Panc1 (cell line): ENCODE data around the gene RPH3AL. TPM values are rescaled to one million over a fixed set of nuclear protein-coding genes. Genes with fewer than 3 reads are reported as not detected.

ENCODE experiments used
- ATAC-seq: fragments of 200-7000 bp; cut with Tn5 transposase; 2 replicates; pipeline ENCODE4 v1.9.1; 2020; ENCODE audit warnings: mild to moderate bottlenecking, moderate library complexity
- BruUV-seq: library from RNA; stranded (reverse); fragments of 400-500 nt; replicated peaks from 2 replicates; lab custom pipeline; 2021; lab: Mats Ljungman, UMichigan
- CTCF ChIA-PET: fragments of 300-600 bp; sonication (Branson Sonifier 250); formaldehyde crosslinking; loops from one replicate; lab custom pipeline; 2022; ENCODE audit warnings: antibody characterized with exemption; lab: Charles Lee
- POLR2A ChIA-PET: fragments of 300-600 bp; sonication (Branson Sonifier 250); formaldehyde crosslinking; loops from one replicate; lab custom pipeline; 2022; ENCODE audit warnings: antibody characterized with exemption; lab: Charles Lee
- DNase-seq: peaks from one replicate; pipeline ENCODE4 v3.0.0-alpha.2; 2010; ENCODE audit warnings: low read depth, low spot score
- H3K27ac ChIP-seq: 2 replicates; pipeline ENCODE4 v1.5.1; 2011; ENCODE audit warnings: mild to moderate bottlenecking, low read length, inconsistent platforms
- H3K27me3 ChIP-seq: fragments of 200-500 bp; sonication (Bioruptor generic); 2 replicates; pipeline ENCODE4 v1.6.0; 2014; ENCODE audit warnings: low read length, inconsistent platforms; ENCODE audit not compliant: control insufficient read depth, insufficient read depth
- H3K36me3 ChIP-seq: fragments of 200-500 bp; sonication (Bioruptor generic); 2 replicates; pipeline ENCODE4 v1.5.1; 2014; ENCODE audit warnings: inconsistent platforms, mild to moderate bottlenecking, low read length, moderate library complexity; ENCODE audit not compliant: control insufficient read depth, insufficient read depth
- H3K4me1 ChIP-seq: 2 replicates; pipeline ENCODE4 v1.5.1; 2011; ENCODE audit warnings: inconsistent platforms, mild to moderate bottlenecking, low read length, moderate library complexity; ENCODE audit not compliant: control insufficient read depth, insufficient read depth
- H3K4me3 ChIP-seq, 2 experiments: 2 replicates each; pipeline ENCODE4 v1.5.1; 2011 to 2012; ENCODE audit warnings: low read depth in 2 of 2, low read length in 2 of 2, mild to moderate bottlenecking in 2 of 2, inconsistent platforms in 1 of 2, moderate library complexity in 1 of 2
- H3K9me3 ChIP-seq: fragments of 200-500 bp; sonication (Bioruptor generic); 2 replicates; pipeline ENCODE4 v1.5.1; 2014; ENCODE audit warnings: low read depth, mild to moderate bottlenecking, inconsistent platforms, low read length, moderate library complexity; ENCODE audit not compliant: control insufficient read depth, insufficient read depth
- CTCF ChIP-seq: fragments of 450-650 bp; IDR thresholded peaks from 2 replicates; pipeline ENCODE4 v1.5.1; 2017; ENCODE audit warnings: mild to moderate bottlenecking
- POLR2AphosphoS5 ChIP-seq: IDR thresholded peaks from 2 replicates; pipeline ENCODE4 v1.6.1; 2012; ENCODE audit warnings: mild to moderate bottlenecking, low read depth, low read length, moderate library complexity
- REST ChIP-seq, 2 experiments: IDR thresholded peaks; 2 replicates each; pipeline ENCODE4 v1.6.1; 2011 to 2012; ENCODE audit warnings: low read depth in 2 of 2, control low read depth in 1 of 2, low read length in 1 of 2, mild to moderate bottlenecking in 1 of 2, moderate library complexity in 1 of 2; ENCODE audit not compliant: insufficient read depth in 1 of 2
- SIN3A ChIP-seq: IDR thresholded peaks from 2 replicates; pipeline ENCODE4 v1.6.1; 2012; ENCODE audit warnings: low read depth, mild to moderate bottlenecking, low read length, moderate library complexity, borderline replicate concordance; ENCODE audit not compliant: insufficient read depth
- TCF7L2 ChIP-seq: IDR thresholded peaks from 2 replicates; pipeline ENCODE4 v1.6.1; 2011; ENCODE audit warnings: mild to moderate bottlenecking, low read depth, low read length, inconsistent platforms
- in situ Hi-C: cut with HindIII; loops from 2 replicates; pipeline ENCODE4 v1.10.0; 2016; ENCODE audit warnings: low sequenced_read_pairs, low pct_unique_long_range_greater_than_20kb
- intact Hi-C: fragments of 100-400 bp; cut with micrococcal nuclease; formaldehyde crosslinking; loops from one replicate; pipeline ENCODE4 v1.10.0; 2022; ENCODE audit not compliant: unreplicated experiment
- total RNA-seq: library from RNA; stranded (reverse); gene quantifications from one replicate; pipeline ENCODE4 v1.2.1, GENCODE V29; 2021; ENCODE audit not compliant: unreplicated experiment

Gene RPH3AL
- total RNA-seq, 1 experiment from 2014 or later: 2.2 TPM

GRCh38 chr17:381941-382643 lies 29.5 kb upstream of the RPH3AL start:
- Histone ChIP-seq H3K36me3 (no peaks in the 10 kb centered on the region), H3K27me3 (no peaks in the 10 kb centered on the region), H3K9me3 (no peaks in the 10 kb centered on the region), H3K4me3 (no peak overlapping the region), H3K4me1 (no peaks in the 10 kb centered on the region), H3K27ac (no peak overlapping the region)
- DNase-seq (no peak), ATAC-seq (no peak)
- CTCF ChIA-PET: no interaction called here
- in situ Hi-C loops: no loop called here
- POLR2A ChIA-PET: interaction anchor here (0.5 kb wide), 1 partner anchor 209 kb away, joined by 3 read pairs; no protein-coding TSS in a partner anchor
- BruUV-seq: no TSS peak
- intact Hi-C loops: no loop called here
- TF ChIP-seq SIN3A (no peak), REST (IDR thresholded peaks at IDR 0.05; ENCODE audit: insufficient read depth in 1 of 2, low read depth in 2 of 2, low read length in 1 of 2) (no peak), CTCF (no peak), TCF7L2 (no peak), POLR2AphosphoS5 (no peak)

- Histone ChIP-seq H3K36me3 (no peaks in the 10 kb centered on the region), H3K9me3 (no peaks in the 10 kb centered on the region), H3K27me3 (no peaks in the 10 kb centered on the region), H3K27ac (no peak overlapping the region), H3K4me1 (no peaks in the 10 kb centered on the region), H3K4me3 (no peak overlapping the region)
- POLR2A ChIA-PET: interaction anchor here (0.5 kb wide), 1 partner anchor 209 kb away, joined by 3 read pairs; no protein-coding TSS in a partner anchor
- BruUV-seq: no TSS peak
- TF ChIP-seq TCF7L2: no peak
- TF ChIP-seq SIN3A: no peak
- TF ChIP-seq CTCF: no peak
- no peak for TF ChIP-seq POLR2AphosphoS5
- TF ChIP-seq REST (IDR thresholded peaks at IDR 0.05; ENCODE audit: insufficient read depth in 1 of 2, low read depth in 2 of 2, low read length in 1 of 2): no peak
- DNase-seq (no peak), ATAC-seq (no peak)
- intact Hi-C loops: no loop called here
- in situ Hi-C loops: no loop called here
- CTCF ChIA-PET: no interaction called here
Observed at GRCh38 chr17:381516-381915, 28.9 kb upstream of the RPH3AL start.
